ENCODE results near the gene ALKAL2.
"Not testable (repeated sequence)": the region's sequence is repeated elsewhere in the genome, so short reads cannot be mapped to it uniquely, and the experiment has no call there.

Gene ALKAL2, protein sequence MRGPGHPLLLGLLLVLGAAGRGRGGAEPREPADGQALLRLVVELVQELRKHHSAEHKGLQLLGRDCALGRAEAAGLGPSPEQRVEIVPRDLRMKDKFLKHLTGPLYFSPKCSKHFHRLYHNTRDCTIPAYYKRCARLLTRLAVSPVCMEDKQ

DNA sequence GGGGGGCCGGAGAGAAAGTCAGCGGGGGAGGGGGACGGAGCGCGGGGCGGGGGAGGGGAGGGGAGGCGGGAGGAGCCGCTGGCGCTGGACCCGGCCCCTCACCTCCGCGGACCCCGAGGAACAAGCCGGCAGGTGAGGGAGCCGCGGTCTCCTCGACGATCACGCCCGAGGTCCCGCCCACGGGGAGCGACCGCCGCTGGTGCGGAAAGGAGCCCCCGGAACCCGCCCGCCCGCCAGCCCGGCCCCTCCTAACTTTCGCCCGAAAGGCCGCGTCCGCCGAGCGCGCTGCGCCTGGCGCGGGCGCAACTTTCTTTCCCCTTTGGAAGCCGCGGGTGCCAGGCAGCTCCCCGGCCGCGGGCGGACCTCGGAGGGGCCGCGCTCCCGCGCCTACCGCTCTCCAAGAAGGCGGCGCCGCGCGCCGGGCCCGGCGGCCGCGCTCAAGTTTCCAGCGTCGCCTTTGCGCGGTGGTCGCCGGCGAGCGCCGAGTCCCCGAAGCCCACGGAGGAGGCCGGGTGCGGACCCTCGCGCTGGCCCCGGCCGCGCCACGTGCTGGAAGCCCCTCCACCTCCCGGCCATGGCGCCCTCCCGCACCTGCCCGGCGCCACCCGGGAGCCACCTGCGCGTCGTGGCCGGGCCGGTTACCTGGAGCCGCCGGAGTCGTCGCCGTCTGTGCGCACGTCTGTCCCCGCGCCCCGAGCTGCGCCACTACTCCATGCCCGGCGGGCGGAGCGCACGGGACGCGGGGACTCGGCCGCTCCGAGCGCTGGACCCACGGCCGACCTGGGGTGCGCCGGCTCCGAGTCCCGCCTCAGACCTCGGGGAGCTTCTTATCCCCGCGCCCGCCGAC lies at the start of gene ALKAL2:
Gene ALKAL2 (minus strand): TSS at position 181 of the 847 bp plus-strand sequence. CDS start 256 bp downstream, outside the sequence.
- peak in 5 of 42 donors; percentile 22 to 40 (median 22) for DNase-seq
- intact Hi-C loops (cut with DNase I): no loop called here

DNA sequence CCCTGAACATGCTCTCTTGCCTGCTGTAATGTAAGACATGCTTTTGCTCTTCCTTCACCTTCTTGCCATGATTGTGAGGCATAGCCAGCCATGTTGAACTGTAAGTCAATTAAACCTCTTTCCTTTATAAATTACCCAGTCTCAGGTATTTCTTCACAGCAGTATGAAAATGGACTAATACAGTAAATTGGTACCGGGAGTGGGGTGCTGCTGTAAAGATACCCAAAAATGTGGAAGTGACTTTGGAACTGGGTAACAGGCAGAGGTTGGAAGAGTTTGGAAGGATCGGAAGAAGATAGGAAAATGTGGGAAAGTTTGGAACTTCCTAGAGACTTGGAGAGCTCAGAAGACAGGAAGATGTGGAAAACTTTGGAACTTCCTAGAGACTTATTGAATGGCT lies 49.1 kb upstream of the ALKAL2 start:
- intact Hi-C loops (cut with DNase I); DNase-seq: not testable (repeated sequence)

GRCh38 chr2:336360-336759 lies 48.5 kb upstream of the ALKAL2 start:
- intact Hi-C loops (cut with DNase I): no loop called here
- DNase-seq: no peak

GRCh38 chr2:332592-332991 lies 44.7 kb upstream of the ALKAL2 start:
- DNase-seq: no peak
- intact Hi-C loops (cut with DNase I): no loop called here

- intact Hi-C loops (cut with DNase I): no loop called here
- DNase-seq: no peak
Observed at GRCh38 chr2:328761-329160, 40.9 kb upstream of the ALKAL2 start.

GRCh38 chr2:323035-323434 lies 35.1 kb upstream of the ALKAL2 start:
- DNase-seq: no peak
- intact Hi-C loops (cut with DNase I): no loop called here

DNA sequence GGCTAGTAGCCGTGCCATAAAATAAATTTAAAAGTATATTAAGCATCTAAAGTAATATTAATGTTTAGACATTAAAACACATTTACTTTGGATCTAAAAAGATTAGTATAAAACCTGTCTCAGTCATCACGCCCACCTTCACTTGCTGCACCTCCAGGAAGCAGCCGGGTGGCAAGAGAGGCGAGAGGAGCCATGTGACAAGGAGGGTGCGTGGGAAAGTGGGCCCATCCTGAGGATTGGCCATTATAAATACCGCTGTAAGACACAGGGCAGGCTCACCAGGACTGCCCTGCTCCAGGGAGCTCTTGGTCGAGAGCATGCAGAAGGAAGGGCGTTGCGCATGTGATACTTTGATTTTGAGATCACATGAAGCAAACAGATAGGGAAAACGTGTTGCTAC lies 34.4 kb upstream of the ALKAL2 start:
- peak in 39 of 42 donors; percentile 28 to 88 (median 58) for DNase-seq
- intact Hi-C loops (cut with DNase I): no loop called here

DNA sequence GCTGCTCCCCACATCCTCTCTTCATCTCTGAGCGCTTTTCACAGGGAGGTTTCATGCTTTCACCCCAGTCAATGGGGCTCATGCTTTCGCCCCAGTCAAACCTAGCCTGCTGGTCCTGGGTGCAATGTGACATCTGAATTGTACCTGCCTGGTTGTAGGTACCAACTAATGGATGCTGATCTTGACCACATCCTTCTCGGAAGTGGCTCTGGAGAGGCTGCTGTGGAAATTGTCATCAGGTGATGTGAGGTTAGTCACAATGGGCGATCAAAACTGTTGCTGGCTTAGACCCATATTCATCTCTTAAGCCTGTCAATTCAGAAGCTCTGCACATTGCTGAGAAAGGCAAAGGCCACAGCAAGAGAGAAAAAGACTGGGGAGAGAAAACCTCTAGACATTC lies 32.7 kb upstream of the ALKAL2 start:
- DNase-seq: no peak
- intact Hi-C loops (cut with DNase I): no loop called here

- DNase-seq: no peak
Observed at GRCh38 chr2:319059-319600, 31.2 kb upstream of the ALKAL2 start.

GRCh38 chr2:317501-318424 lies 29.9 kb upstream of the ALKAL2 start:
- intact Hi-C loops (cut with DNase I): no loop called here
- DNase-seq: peak in 31 of 42 donors; percentile 12 to 68 (median 41)

More at GRCh38 chr2:319059-319600, 31.2 kb upstream of the ALKAL2 start:
- intact Hi-C loops (cut with DNase I): no loop called here

GRCh38 chr2:316381-316780 lies 28.5 kb upstream of the ALKAL2 start:
- intact Hi-C loops (cut with DNase I): no loop called here
- no peak for DNase-seq

DNA sequence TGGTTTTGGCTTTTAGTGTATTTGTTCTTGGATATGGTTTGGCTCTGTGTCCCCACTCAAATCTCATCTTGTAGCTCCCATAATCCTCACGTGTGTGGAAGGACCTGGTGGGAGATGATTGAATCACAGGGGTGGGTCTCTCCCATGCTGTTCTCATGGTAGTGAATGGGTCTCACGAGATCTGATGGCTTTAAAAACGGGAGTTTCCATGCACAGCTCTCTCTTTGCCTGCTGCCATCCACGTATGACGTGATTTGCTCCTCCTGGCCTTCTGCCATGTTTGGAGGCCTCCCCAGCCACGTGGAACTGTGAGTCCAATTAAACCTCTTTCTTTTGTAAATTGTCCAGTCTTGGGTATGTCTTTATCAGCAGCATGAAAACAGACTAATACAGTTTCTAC lies 28.0 kb upstream of the ALKAL2 start:
- DNase-seq; intact Hi-C loops (cut with DNase I): not testable (repeated sequence)

DNA sequence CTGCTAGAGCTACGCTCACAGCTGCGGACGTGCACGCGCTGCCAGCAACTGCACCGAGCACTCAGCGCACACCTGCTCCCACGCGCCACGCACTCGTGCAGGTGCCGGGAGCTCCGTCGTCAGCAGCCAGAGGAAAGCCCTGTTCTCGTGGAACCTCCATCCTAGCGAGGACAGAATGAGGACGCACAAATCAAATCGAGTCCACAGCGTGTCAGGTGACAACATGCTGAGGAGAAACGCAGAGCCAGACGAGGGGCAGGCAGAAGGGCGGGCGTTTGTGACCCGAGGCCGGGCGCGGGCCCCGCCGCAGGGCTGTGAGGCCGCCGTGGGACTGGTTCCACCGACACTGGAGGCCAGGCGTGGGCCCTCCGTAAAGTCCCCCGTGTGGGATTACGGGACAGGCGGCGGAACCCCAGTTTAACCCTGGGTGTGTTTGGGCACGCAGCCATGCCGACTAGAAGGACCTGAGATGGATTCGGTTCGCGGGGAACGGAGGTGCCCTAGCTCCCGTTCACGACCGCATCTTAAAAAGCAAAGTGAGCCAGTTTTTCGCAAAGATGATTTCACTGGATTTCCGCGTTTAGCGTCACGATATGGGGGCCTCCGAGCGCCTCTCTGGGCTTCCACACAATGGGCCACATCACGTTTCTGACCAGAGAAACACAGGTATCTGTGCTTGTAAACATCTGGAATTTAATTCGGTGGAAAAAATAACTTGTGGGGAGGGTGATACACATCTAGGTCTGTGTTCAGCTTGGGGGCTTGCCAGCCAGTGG lies 26.9 kb upstream of the ALKAL2 start:
- DNase-seq: no peak
- intact Hi-C loops (cut with DNase I): no loop called here

DNA sequence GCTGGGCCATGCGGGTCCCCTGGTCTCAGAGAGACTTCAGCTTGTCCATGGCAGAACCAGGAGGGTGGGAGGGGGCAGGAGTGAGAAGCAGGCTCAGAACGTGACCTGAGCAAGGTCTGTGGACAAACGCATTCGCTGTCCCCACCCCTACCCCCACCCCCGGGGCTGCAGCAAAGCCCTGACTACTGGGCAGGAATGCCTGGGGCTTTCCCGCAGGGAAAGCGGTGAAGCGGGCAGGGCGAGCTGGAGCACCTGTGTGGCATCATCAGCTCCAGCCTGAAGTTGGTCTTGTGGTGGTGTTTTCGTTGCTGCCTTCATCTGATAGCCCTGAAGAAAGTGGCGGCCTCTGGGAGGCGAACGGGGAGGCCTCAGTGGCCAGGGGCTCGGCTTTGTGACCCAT lies 26.1 kb upstream of the ALKAL2 start:
- intact Hi-C loops (cut with DNase I): no loop called here
- no peak for DNase-seq

GRCh38 chr2:310994-311393 lies 23.1 kb upstream of the ALKAL2 start:
- intact Hi-C loops (cut with DNase I): no loop called here

GRCh38 chr2:309954-310510 lies 22.1 kb upstream of the ALKAL2 start:
- intact Hi-C loops (cut with DNase I): no loop called here
- DNase-seq: peak in 2 of 42 donors; percentile 15 to 35

More at GRCh38 chr2:310994-311393, 23.1 kb upstream of the ALKAL2 start:
- DNase-seq: no peak

GRCh38 chr2:309148-309953 lies 21.5 kb upstream of the ALKAL2 start:
- no peak for DNase-seq
- intact Hi-C loops (cut with DNase I): no loop called here
